HG02571 (cell line): ENCODE results near the gene IRF3.

Source experiments
- ATAC-seq: cut with Tn5 transposase; IDR thresholded peaks from one replicate; pipeline ENCODE4 v1.9.1; 2021; ENCODE audit warnings: mild to moderate bottlenecking, moderate library complexity; ENCODE audit not compliant: unreplicated experiment

The IRF3 gene

GRCh38 chr19:49687566-49688316, 22.1 kb upstream of the IRF3 start:
- ATAC-seq: no peak

GRCh38 chr19:49687150-49687549, 21.5 kb upstream of the IRF3 start:
- no peak for ATAC-seq

GRCh38 chr19:49686503-49687088, 20.9 kb upstream of the IRF3 start:
- no peak for ATAC-seq

- no peak for ATAC-seq
Observed at GRCh38 chr19:49685845-49686332, 20.2 kb upstream of the IRF3 start.

- ATAC-seq: no peak
Observed at GRCh38 chr19:49684983-49685553, 19.4 kb upstream of the IRF3 start.

GRCh38 chr19:49684251-49684982, 18.8 kb upstream of the IRF3 start:
- no peak for ATAC-seq

GRCh38 chr19:49683814-49684250, 18.2 kb upstream of the IRF3 start:
- no peak for ATAC-seq

- ATAC-seq: no peak
Observed at GRCh38 chr19:49682274-49682673, 16.6 kb upstream of the IRF3 start.

GRCh38 chr19:49681830-49682229, 16.2 kb upstream of the IRF3 start:
- no peak for ATAC-seq

GRCh38 chr19:49680421-49681351, 15.0 kb upstream of the IRF3 start:
- ATAC-seq: no peak

- no peak for ATAC-seq
Observed at GRCh38 chr19:49679771-49680413, 14.2 kb upstream of the IRF3 start.

GRCh38 chr19:49678985-49679770, 13.5 kb upstream of the IRF3 start:
- ATAC-seq: no peak

- ATAC-seq: no peak
Observed at GRCh38 chr19:49677901-49678674, 12.4 kb upstream of the IRF3 start.

GRCh38 chr19:49677231-49677900, 11.7 kb upstream of the IRF3 start, which contains the start of gene PRMT1:
Gene PRMT1, plus strand, starts transcription at chr19:49677271. Its CDS starts 10 bp downstream, at chr19:49677281.
- no peak for ATAC-seq

GRCh38 chr19:49676784-49677230, 11.2 kb upstream of the IRF3 start:
- ATAC-seq: peak; percentile 61

- no peak for ATAC-seq
Observed at GRCh38 chr19:49676136-49676783, 10.6 kb upstream of the IRF3 start.
